Fibroblast of the aortic adventitia (primary cell): ENCODE data around the gene MAD1L1. TPM values are rescaled to one million over a fixed set of nuclear protein-coding genes. Genes with fewer than 3 reads are reported as not detected.
"Not testable (repeated sequence)": the region's sequence is repeated elsewhere in the genome, so short reads cannot be mapped to it uniquely, and the experiment has no call there.

Source experiments
- DNase-seq: peaks from one replicate; pipeline ENCODE4 v3.0.0-alpha.2; 2010; ENCODE audit warnings: low read depth
- H3K4me3 ChIP-seq: 2 replicates; pipeline ENCODE4 v1.5.1; 2011; ENCODE audit warnings: low read depth, mild to moderate bottlenecking, control low read depth, low read length, moderate library complexity
- CTCF ChIP-seq: IDR thresholded peaks from 2 replicates; pipeline ENCODE4 v1.5.1; 2011; ENCODE audit warnings: mild to moderate bottlenecking, low read length, control low read depth, inconsistent platforms; ENCODE audit not compliant: insufficient read depth
- total RNA-seq: library from RNA; depleted of rRNA; stranded (reverse); fragments of >200 nt; gene quantifications from 2 replicates; pipeline ENCODE4 v1.2.3, GENCODE V29; 2012; ENCODE audit warnings: low replicate concordance

The MAD1L1 gene
- total RNA-seq, 1 donor: 22.9 TPM

GRCh38 chr7:1861799-1862458 lies 370.8 kb downstream of the MAD1L1 start:
- no peak for DNase-seq
- no peak for TF ChIP-seq CTCF

GRCh38 chr7:1860881-1861798 lies 371.6 kb downstream of the MAD1L1 start:
- not testable (repeated sequence) for DNase-seq, H3K4me3 ChIP-seq

More at GRCh38 chr7:1861799-1862458, 370.8 kb downstream of the MAD1L1 start:
- no peak overlapping the region for H3K4me3 ChIP-seq

GRCh38 chr7:1859266-1860035 lies 373.3 kb downstream of the MAD1L1 start:
- TF ChIP-seq CTCF: no peak
- H3K4me3 ChIP-seq: no peak overlapping the region

GRCh38 chr7:1858435-1859265 lies 374.1 kb downstream of the MAD1L1 start:
- TF ChIP-seq CTCF: no peak
- H3K4me3 ChIP-seq: no peak overlapping the region
- DNase-seq: no peak

More at GRCh38 chr7:1859266-1860035, 373.3 kb downstream of the MAD1L1 start:
- DNase-seq: no peak

- DNase-seq: no peak
- no peak overlapping the region for H3K4me3 ChIP-seq
- TF ChIP-seq CTCF: no peak
These were observed 375.0 kb downstream of the MAD1L1 start for GRCh38 chr7:1857487-1858421.

GRCh38 chr7:1856888-1857441 lies 375.8 kb downstream of the MAD1L1 start:
- H3K4me3 ChIP-seq: no peak overlapping the region
- no peak for TF ChIP-seq CTCF
- no peak for DNase-seq
